Measurements from ENCODE around the gene OR4P4.

OR4P4 gene

DNA sequence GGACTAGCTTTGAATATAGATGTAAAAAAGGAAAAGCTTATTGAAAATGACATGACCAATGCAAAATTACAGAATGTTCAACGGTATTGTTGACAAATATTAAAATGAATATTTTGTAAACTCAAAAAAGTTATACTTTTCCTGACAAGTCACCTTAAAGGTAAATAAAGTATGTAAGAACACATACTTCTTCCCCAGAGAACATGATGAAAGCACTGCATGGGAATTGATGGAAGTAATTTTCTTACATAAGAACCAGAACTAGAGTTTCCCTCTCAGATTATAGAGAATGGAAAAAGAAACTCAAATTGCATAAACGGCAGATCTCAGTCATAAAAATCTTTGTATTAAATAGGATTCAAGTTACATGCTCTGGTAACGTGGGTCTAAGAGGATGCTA is at the start of gene OR4P4:
OR4P4 (plus strand) TSS at position 301 of the 400 bp plus-strand sequence.
- DNase-seq (ENCODE audit: low read depth): no peak

DNA sequence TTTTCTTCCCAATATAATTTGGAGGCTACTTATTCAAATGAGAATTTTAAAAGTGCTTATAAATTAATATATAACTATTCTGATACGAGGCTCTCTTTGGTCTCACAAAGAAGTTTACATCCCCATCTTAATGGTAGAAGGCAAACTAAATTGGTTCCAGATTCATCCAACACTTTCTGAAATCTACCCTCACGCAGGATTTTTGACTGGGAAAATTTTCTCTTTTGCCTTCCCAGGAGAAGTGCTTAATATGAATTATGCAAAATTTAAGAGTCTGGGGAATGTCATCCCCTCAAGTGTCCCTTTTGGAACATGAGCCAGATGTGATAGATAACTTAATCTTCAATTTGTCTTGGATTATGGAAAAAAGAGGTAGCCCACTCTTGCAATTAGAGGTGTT is 27.4 kb upstream of the OR4P4 start, which contains the start of gene OR4C11:
OR4C11 (minus strand) TSS at position 101 of the 400 bp plus-strand sequence. CDS start 3,272 bp downstream, outside the sequence.
- DNase-seq (ENCODE audit: low read depth): no peak

DNA sequence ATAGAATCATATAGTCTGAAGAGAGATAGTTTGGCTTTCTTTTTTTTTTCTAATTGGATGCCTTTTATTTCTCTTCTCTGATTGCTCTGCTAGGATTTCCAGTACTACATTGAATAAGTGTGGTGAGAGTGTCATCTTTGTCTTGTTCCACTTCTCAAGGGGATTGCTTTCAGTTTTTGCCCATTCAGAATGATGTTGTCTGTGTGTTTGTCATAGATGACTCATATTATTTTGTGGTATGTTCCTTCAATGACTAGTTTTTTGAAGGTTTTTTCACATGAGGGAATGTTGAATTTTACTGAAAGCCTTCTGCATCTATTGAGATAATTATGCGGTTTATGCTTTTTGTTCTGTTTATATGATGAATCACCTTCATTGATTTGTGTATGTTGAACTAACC is 10.4 kb upstream of the OR4P4 start:
- DNase-seq (ENCODE audit: low read depth): no peak

DNA sequence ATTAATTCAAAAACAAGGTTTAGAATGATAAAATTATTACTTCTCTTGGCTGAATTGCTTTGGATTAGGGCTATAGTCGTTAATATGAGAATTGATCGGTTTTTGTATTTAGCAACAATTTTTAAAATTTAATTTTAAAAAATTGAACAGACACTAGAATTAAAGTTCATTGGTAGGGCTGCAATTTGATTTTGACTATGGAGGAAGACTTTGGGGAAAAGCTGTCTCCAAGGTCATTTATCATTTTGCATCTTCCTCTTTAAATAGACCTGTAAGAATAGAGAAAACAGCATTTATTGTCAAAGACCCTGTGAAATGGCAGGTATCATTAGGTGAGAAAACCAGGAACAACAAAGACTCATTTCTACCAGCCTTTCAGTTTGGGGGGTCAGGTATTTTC is 13.1 kb downstream of the OR4P4 start, which contains the start of gene OR4S2:
OR4S2 (plus strand) TSS at position 301 of the 400 bp plus-strand sequence. CDS start 2,577 bp downstream, outside the sequence.
- no peak for DNase-seq (ENCODE audit: low read depth)

DNA sequence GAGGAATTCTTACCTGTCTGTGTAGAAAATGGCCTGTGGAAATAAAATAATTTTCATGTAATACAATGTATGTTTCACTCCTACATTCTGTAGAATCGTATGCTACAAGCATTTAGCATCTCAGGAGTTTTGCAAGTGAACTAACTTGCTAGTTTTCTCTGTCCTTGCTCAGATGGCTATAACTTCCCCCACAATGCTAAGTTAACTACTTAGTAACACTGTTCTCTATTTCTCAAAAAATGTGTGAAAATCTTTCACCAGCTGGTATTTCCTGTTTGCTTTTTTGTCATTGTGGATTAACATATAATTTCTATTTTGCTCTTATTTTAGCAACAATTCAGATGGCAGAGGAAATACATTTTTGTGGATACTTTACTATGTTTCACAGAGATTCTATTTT is 17.6 kb downstream of the OR4P4 start:
- DNase-seq (ENCODE audit: low read depth): no peak

DNA sequence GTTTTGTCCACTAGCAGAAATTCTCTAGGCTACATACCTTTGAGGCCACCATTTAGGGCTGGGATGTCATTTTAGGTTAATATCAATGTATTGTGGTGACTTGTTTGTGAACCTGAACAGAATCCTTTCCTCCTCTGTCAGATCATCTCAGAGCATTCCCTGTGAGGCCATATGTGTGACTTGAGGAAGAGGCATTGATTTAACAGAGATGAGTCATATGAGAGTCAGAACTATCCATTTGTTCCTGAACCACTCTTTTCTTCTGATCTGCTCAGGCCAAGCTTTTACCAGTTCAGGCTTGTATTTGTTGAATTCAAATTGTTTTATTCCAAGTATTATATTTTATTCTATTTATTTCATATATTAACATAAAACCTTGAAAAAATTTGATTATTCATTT is 20.2 kb downstream of the OR4P4 start:
- no peak for DNase-seq (ENCODE audit: low read depth)

DNA sequence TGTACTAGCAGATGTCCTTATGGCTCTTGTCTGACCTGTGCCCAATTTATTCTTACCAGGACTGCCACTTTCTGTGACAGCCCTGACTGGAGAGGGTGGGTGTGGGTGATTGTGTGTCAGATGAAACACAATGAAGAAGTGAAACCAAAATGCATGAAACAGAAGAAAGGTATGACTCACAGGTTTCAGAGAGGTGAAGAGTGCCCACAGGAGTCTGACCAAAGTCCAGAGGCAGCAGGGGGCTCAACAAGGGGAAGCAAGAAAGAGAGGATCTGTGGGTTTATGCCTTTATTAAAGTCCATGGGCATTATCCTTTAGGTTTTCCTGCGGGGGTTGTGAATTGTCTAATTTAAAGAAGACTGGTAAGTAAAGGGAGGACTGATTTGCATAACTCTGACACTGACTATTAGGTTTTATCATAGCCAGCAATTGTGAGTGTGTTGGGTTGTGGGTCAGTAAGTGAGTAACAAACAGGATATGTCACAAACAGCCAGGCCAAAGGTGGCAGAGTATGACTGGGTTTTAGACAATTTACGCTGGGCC is 23.2 kb downstream of the OR4P4 start:
- DNase-seq (ENCODE audit: low read depth): no peak

DNA sequence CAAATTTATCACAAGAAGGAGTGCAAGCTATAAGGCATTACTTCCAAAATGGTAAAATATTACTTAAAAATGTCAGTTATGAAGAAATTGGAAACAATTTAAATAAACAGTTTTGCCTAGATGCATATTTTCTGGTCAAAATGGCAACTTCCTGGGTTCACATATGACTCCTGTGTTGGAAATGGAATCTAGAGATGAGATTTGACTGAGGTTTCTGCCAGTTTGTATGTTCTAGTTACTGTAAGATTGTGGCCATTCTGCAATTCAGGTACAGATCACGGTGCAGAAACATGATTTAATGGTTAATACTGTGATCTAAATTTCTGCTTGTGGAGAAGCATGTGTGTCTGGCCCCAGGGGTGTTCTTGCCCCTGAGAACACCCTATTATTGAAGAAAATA is 23.7 kb downstream of the OR4P4 start:
- DNase-seq (ENCODE audit: low read depth): no peak

DNA sequence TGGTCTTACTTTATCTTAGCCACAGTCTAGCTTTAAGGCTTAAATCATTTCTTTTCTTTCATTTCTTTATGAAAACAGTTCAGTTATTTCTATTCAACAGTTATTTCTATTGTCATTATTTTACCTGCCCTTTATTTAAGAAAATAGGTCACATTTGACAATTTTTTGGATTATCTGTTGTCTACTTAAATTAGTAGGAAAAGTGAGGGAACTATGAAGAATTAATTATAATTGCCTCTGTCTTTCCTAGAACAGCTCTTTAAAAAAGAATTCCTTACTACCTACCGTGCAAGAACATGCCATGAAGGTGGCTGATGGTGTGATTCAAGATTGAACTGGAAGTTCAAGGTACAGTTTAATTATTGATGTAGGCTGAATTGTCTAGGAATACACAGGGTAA is 27.0 kb downstream of the OR4P4 start, which contains the start of gene OR4C6:
OR4C6 (plus strand) TSS at position 301 of the 400 bp plus-strand sequence. CDS start 2,966 bp downstream, outside the sequence.
- no peak for DNase-seq (ENCODE audit: low read depth)

DNA sequence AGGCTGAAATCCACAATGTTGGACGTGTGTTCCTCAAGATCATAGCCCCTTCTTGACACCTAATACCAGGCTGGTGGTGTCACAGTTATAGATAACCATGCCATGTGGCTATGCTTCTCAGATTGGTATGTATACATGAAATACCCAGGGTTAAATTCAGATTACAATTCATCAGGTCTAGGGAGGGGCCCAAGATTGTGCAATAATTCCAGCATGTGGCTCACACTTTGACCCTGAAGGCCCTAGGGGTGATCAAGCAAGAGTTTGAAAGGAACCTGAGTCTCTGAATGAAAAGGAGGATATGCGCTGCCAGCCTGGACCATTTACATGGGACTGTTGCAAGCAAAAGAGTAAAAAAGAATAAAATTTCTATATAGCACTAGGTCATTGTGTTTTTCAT is 34.5 kb downstream of the OR4P4 start:
- no peak for DNase-seq (ENCODE audit: low read depth)

DNA sequence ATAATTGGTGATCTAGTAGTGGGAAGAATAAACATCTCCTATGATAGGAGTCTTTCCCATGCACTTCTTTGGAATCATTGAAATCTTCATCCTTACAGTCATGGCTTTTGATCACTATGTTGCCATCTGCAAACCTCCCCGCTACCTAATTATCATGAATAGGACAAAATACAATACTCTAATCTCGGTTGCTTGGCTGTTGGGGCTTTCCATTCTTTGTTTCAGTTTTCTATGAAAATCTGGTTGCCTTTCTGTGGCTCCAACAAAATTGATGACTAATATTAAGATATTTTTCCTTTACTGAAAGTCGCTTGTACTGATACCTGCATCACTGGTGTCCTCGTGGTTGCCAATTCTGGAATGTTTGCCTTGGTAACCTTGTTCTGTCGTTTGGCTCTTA is 38.9 kb downstream of the OR4P4 start:
- no peak for DNase-seq (ENCODE audit: low read depth)

All from amniotic epithelial cell (primary cell).